SU-DHL-6 (cell line): ENCODE results near the gene FAM186B.

Experiments
- EZH2phosphoT487 ChIP-seq: fragments of 200-600 bp; sonication (generic), shearing (Covaris generic); conservative IDR thresholded peaks from 2 replicates; pipeline ENCODE4 v1.6.1; 2018; ENCODE audit warnings: mild to moderate bottlenecking, antibody characterized with exemption, low read length, moderate library complexity, mixed read lengths
- TF ChIP-seq, protein P1 (sequence below): fragments of 200-600 bp; sonication (generic); IDR thresholded peaks from one replicate; pipeline ENCODE4 v1.5.1; 2017; ENCODE audit warnings: antibody characterized with exemption, mild to moderate bottlenecking, low read length, moderate library complexity; ENCODE audit not compliant: insufficient read depth, poor library complexity, severe bottlenecking

DNA sequence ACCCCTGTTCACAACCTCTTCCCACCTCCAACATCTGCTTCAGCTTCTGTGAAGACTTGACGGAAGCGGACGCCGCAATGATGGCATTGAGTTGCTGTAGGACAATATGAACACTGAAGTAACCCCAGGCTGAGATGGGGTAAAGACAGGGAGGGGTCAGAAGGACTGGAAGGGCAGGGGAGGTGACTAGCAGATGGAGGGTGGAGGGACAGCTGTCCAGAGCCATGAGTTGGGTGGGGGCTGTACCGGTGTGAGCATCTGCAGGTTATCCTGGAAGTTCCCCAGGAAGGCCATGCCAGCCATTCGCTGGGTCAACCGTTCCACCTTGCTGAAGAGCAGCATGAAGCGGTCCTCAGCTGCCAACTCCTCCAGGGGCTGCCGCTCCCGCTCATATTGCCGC, 44.0 kb upstream of the FAM186B start:
- TF ChIP-seq, protein P1, sequence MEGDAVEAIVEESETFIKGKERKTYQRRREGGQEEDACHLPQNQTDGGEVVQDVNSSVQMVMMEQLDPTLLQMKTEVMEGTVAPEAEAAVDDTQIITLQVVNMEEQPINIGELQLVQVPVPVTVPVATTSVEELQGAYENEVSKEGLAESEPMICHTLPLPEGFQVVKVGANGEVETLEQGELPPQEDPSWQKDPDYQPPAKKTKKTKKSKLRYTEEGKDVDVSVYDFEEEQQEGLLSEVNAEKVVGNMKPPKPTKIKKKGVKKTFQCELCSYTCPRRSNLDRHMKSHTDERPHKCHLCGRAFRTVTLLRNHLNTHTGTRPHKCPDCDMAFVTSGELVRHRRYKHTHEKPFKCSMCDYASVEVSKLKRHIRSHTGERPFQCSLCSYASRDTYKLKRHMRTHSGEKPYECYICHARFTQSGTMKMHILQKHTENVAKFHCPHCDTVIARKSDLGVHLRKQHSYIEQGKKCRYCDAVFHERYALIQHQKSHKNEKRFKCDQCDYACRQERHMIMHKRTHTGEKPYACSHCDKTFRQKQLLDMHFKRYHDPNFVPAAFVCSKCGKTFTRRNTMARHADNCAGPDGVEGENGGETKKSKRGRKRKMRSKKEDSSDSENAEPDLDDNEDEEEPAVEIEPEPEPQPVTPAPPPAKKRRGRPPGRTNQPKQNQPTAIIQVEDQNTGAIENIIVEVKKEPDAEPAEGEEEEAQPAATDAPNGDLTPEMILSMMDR: no peak
- TF ChIP-seq EZH2phosphoT487: no peak
